ENCODE measurements around the gene KDM1B. TPM values are rescaled to one million over a fixed set of nuclear protein-coding genes. Genes with fewer than 3 reads are reported as not detected.

Gene KDM1B
- total and polyA plus RNA-seq, 2 of the 8 experiments (the other 6 are each of a cell fraction or from before 2014, with no cell fraction given): 3.7 to 7.5 TPM

GRCh38 chr6:18115356-18115755 is 39.9 kb upstream of the KDM1B start:
- no peak overlapping the region for H3K27ac ChIP-seq (ENCODE audit: low read depth, low read length)
- H3K36me3 ChIP-seq (ENCODE audit: control insufficient read depth in 2 of 4, insufficient read depth in 4 of 4, low read length in 3 of 4): no peaks in the 10 kb centered on the region
- no peaks in the 10 kb centered on the region for H3K27me3 ChIP-seq (replicated peaks in 1 of 4; ENCODE audit: control insufficient read depth in 3 of 4, extremely low read depth in 1 of 4, insufficient read depth in 3 of 4, low read length in 3 of 4)
- no peak overlapping the region for H2AK5ac ChIP-seq (ENCODE audit: low read depth, low read length)
- H2BK20ac ChIP-seq (ENCODE audit: low read length): no peak overlapping the region
- H2BK15ac ChIP-seq (ENCODE audit: low read length): no peak overlapping the region
- no peak overlapping the region for H4K91ac ChIP-seq (replicated peaks; ENCODE audit: insufficient read length, low read length)
- H3K56ac ChIP-seq (replicated peaks; ENCODE audit: insufficient read length, low read depth, low read length): no peak overlapping the region
- H4K8ac ChIP-seq (ENCODE audit: extremely low read depth, insufficient read depth, low read length): no peak overlapping the region
- H4K5ac ChIP-seq (ENCODE audit: insufficient read length, low read depth, low read length): no peak overlapping the region
- no peaks in the 10 kb centered on the region for H3K79me2 ChIP-seq (ENCODE audit: control insufficient read depth in 1 of 2, insufficient read depth in 2 of 2, low read length in 2 of 2)
- ChIA-PET POLR2A (ENCODE audit: partially characterized antibody) (no interaction called here), CTCF (ENCODE audit: partially characterized antibody) (interaction anchor here (1.2 kb wide), 1 partner anchor 299 kb away, joined by 4 read pairs; no protein-coding TSS in a partner anchor)
- no peak overlapping the region for H2AFZ ChIP-seq (ENCODE audit: low read length)
- peaks cover 0 to 2% (median 0%) of the 10 kb centered on the region in 4 experiments; a peak in 1 of 7 replicates for H3K4me1 ChIP-seq (replicated peaks in 1 of 4; ENCODE audit: control insufficient read depth in 3 of 4, insufficient read depth in 4 of 4, low read length in 3 of 4)
- no peak for TF ChIP-seq EZH2 (IDR thresholded peaks at IDR 0.05; ENCODE audit: low read depth, low read length, severe bottlenecking)
- no peak for TF ChIP-seq BRCA1 (IDR thresholded peaks at IDR 0.05; ENCODE audit: low read depth, low read length)
- TF ChIP-seq KDM4A (IDR thresholded peaks at IDR 0.05; ENCODE audit: low read depth, low read length, severe bottlenecking): no peak
- TF ChIP-seq POLR2A (IDR thresholded peaks at IDR 0.05; ENCODE audit: control extremely low read depth in 1 of 2, low read depth in 2 of 2, low read length in 2 of 2): no peak
- no peak for TF ChIP-seq TAF7 (optimal IDR thresholded peaks at IDR 0.05; ENCODE audit: borderline replicate concordance, low read depth, low read length)
- no peak for FAIRE-seq
- no peak overlapping the region for H3K4me2 ChIP-seq (ENCODE audit: insufficient read depth in 1 of 2, low read depth in 2 of 2, low read length in 2 of 2)
- no peak overlapping the region for H3K18ac ChIP-seq (ENCODE audit: extremely low read depth, low read length)
- H3K23me2 ChIP-seq (ENCODE audit: low read depth, low read length): no peaks in the 10 kb centered on the region; the same call in 1 of the 2 replicates
- H4K20me1 ChIP-seq (replicated peaks in 1 of 2; ENCODE audit: control insufficient read depth in 1 of 2, insufficient read depth in 2 of 2, low read length in 2 of 2): no peaks in the 10 kb centered on the region
- H3K4me3 ChIP-seq (ENCODE audit: extremely low read depth in 1 of 4, insufficient read depth in 2 of 4, low read depth in 3 of 4, low read length in 4 of 4): no peak overlapping the region
- H3K23ac ChIP-seq (ENCODE audit: insufficient read length): no peak overlapping the region
- H3K9ac ChIP-seq (replicated peaks in 1 of 4; ENCODE audit: extremely low read depth in 1 of 4, low read depth in 3 of 4, low read length in 3 of 4): no peak overlapping the region
- no peak overlapping the region for H2BK5ac ChIP-seq (ENCODE audit: low read depth, low read length)
- no peaks in the 10 kb centered on the region for H3K79me1 ChIP-seq (ENCODE audit: low read depth, low read length)
- no peak overlapping the region for H3K14ac ChIP-seq (ENCODE audit: insufficient read length)
- no peak overlapping the region for H3K4ac ChIP-seq (replicated peaks; ENCODE audit: insufficient read length, low read depth, low read length)
- H2BK12ac ChIP-seq (ENCODE audit: low read depth, low read length): no peak overlapping the region
- no peak overlapping the region for H2BK120ac ChIP-seq (replicated peaks; ENCODE audit: low read depth, low read length)
- H3K9me3 ChIP-seq (ENCODE audit: insufficient read depth in 2 of 2, low read depth in 1 of 2, low read length in 1 of 2): no peaks in the 10 kb centered on the region
- DNase-seq (ENCODE audit: low read depth in 1 of 2, low spot score in 2 of 2): no peak
- 95% methylated on average over 2 of the region's 2 CpGs; no CpG with 5 or more reads in 1 of the 2 experiments for WGBS, 2 experiments (ENCODE audit: extremely low coverage in 1 of 2, insufficient coverage in 1 of 2, insufficient read length in 1 of 2, insufficient replicate concordance in 2 of 2, low coverage in 1 of 2, low lambda C conversion rate in 2 of 2, missing lambda C conversion rate in 1 of 2)
